ENCODE data around the gene MSI2. TPM values are rescaled to one million over a fixed set of nuclear protein-coding genes. Genes with fewer than 3 reads are reported as not detected.
A peak's percentile ranks its signal among the peaks of the same experiment; 100 is the strongest.

Gene MSI2
- total and polyA plus RNA-seq, 9 of the 15 experiments (the other 6 are each of a cell fraction or from before 2014, with no cell fraction given) = 4.6 to 61.8 (median 42.4) TPM

DNA sequence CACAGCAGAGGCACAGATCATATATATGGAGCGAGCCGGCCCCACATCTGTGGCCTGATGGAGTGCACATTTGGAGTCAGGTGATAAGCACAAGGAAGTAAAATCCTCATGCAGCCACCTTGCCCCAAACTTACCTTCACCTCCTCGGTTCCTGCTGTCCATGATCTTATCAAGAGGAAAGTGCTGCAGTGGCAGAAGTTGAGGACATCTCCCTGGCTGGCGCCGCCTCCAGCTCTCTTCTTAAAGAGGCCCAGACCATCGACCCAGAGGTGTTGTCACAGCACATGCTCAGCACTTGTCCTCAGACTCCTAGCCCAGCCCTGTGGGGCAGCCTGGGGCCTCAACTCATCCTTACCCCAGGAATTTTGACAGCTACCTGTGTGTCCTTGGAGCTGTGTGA is 276.2 kb downstream of the MSI2 start (continued):
- TF ChIP-seq, protein P1, sequence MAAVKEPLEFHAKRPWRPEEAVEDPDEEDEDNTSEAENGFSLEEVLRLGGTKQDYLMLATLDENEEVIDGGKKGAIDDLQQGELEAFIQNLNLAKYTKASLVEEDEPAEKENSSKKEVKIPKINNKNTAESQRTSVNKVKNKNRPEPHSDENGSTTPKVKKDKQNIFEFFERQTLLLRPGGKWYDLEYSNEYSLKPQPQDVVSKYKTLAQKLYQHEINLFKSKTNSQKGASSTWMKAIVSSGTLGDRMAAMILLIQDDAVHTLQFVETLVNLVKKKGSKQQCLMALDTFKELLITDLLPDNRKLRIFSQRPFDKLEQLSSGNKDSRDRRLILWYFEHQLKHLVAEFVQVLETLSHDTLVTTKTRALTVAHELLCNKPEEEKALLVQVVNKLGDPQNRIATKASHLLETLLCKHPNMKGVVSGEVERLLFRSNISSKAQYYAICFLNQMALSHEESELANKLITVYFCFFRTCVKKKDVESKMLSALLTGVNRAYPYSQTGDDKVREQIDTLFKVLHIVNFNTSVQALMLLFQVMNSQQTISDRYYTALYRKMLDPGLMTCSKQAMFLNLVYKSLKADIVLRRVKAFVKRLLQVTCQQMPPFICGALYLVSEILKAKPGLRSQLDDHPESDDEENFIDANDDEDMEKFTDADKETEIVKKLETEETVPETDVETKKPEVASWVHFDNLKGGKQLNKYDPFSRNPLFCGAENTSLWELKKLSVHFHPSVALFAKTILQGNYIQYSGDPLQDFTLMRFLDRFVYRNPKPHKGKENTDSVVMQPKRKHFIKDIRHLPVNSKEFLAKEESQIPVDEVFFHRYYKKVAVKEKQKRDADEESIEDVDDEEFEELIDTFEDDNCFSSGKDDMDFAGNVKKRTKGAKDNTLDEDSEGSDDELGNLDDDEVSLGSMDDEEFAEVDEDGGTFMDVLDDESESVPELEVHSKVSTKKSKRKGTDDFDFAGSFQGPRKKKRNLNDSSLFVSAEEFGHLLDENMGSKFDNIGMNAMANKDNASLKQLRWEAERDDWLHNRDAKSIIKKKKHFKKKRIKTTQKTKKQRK (IDR thresholded peaks at IDR 0.05; ENCODE audit: borderline replicate concordance, low read depth, low read length) = no peak
- TF ChIP-seq NFYB (IDR thresholded peaks at IDR 0.05; ENCODE audit: extremely low read depth, insufficient read length) (no peak), C11orf30 (IDR thresholded peaks at IDR 0.05; ENCODE audit: low read depth) (peak; percentile 11; the same call in 1 of the 2 replicates), L3MBTL2 (IDR thresholded peaks at IDR 0.05) (peak; percentile 25; the same call in 1 of the 2 replicates), USF2 (CRISPR knock-in tag; IDR thresholded peaks at IDR 0.05) (no peak), MCM2 (IDR thresholded peaks at IDR 0.05; ENCODE audit: low read depth) (no peak), ZNF76 (CRISPR knock-in tag; IDR thresholded peaks at IDR 0.05; ENCODE audit: borderline replicate concordance) (no peak), NRF1 (conservative IDR thresholded peaks at IDR 0.05 in 1 of 2, IDR thresholded peaks at IDR 0.05 in 1 of 2) (peak; percentile 30 to 33; a peak in 1 of 4 replicates), ZNF668 (CRISPR knock-in tag; IDR thresholded peaks at IDR 0.05) (no peak), NELFE (IDR thresholded peaks at IDR 0.05; ENCODE audit: insufficient read depth, insufficient read length) (no peak), SMARCA4 (IDR thresholded peaks at IDR 0.05) (peak; percentile 18; the same call in 1 of the 2 replicates), CBX3 (IDR thresholded peaks at IDR 0.05; ENCODE audit: borderline replicate concordance in 1 of 2, low read length in 2 of 2) (no peak), FOSL1 (tag; conservative IDR thresholded peaks at IDR 0.05) (no peak), RFX1 (IDR thresholded peaks at IDR 0.05) (no peak), ZNF23 (CRISPR knock-in tag; IDR thresholded peaks at IDR 0.05) (no peak), NR3C1 (CRISPR knock-in tag; IDR thresholded peaks at IDR 0.05) (no peak), ZNF140 (CRISPR knock-in tag; IDR thresholded peaks at IDR 0.05) (no peak), CBFA2T3 (IDR thresholded peaks at IDR 0.05) (peak; percentile 51)
- TF ChIP-seq, protein P2, sequence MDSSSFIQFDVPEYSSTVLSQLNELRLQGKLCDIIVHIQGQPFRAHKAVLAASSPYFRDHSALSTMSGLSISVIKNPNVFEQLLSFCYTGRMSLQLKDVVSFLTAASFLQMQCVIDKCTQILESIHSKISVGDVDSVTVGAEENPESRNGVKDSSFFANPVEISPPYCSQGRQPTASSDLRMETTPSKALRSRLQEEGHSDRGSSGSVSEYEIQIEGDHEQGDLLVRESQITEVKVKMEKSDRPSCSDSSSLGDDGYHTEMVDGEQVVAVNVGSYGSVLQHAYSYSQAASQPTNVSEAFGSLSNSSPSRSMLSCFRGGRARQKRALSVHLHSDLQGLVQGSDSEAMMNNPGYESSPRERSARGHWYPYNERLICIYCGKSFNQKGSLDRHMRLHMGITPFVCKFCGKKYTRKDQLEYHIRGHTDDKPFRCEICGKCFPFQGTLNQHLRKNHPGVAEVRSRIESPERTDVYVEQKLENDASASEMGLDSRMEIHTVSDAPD (CRISPR knock-in tag; IDR thresholded peaks at IDR 0.05) = no peak

Data from K562 (cell line).